ENCODE results near the gene STMN3.
"Not testable (repeated sequence)": the region's sequence is repeated elsewhere in the genome, so short reads cannot be mapped to it uniquely, and the experiment has no call there.

The STMN3 gene

GRCh38 chr20:63618291-63618980 lies 34.8 kb downstream of the STMN3 start:
- TF ChIP-seq, protein P1, sequence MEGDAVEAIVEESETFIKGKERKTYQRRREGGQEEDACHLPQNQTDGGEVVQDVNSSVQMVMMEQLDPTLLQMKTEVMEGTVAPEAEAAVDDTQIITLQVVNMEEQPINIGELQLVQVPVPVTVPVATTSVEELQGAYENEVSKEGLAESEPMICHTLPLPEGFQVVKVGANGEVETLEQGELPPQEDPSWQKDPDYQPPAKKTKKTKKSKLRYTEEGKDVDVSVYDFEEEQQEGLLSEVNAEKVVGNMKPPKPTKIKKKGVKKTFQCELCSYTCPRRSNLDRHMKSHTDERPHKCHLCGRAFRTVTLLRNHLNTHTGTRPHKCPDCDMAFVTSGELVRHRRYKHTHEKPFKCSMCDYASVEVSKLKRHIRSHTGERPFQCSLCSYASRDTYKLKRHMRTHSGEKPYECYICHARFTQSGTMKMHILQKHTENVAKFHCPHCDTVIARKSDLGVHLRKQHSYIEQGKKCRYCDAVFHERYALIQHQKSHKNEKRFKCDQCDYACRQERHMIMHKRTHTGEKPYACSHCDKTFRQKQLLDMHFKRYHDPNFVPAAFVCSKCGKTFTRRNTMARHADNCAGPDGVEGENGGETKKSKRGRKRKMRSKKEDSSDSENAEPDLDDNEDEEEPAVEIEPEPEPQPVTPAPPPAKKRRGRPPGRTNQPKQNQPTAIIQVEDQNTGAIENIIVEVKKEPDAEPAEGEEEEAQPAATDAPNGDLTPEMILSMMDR (IDR thresholded peaks at IDR 0.05), result no peak
- TF ChIP-seq ZFX (IDR thresholded peaks at IDR 0.05; ENCODE audit: borderline replicate concordance), result no peak
- no peak overlapping the region for H3K27ac ChIP-seq

GRCh38 chr20:63617876-63618265 lies 35.4 kb downstream of the STMN3 start:
- no peak for TF ChIP-seq ZFX (IDR thresholded peaks at IDR 0.05; ENCODE audit: borderline replicate concordance)
- TF ChIP-seq, protein P1 (IDR thresholded peaks at IDR 0.05), result no peak
- H3K27ac ChIP-seq, result no peak overlapping the region

- H3K27ac ChIP-seq, result no peak overlapping the region
- no peak for TF ChIP-seq ZFX (IDR thresholded peaks at IDR 0.05; ENCODE audit: borderline replicate concordance)
- TF ChIP-seq, protein P1 (IDR thresholded peaks at IDR 0.05), result no peak
Observed at GRCh38 chr20:63617092-63617875, 35.9 kb downstream of the STMN3 start.

GRCh38 chr20:63613863-63614594 lies 39.2 kb downstream of the STMN3 start:
- TF ChIP-seq, protein P1 (IDR thresholded peaks at IDR 0.05), result peak; percentile 48
- not testable (repeated sequence) for H3K27ac ChIP-seq

DNA sequence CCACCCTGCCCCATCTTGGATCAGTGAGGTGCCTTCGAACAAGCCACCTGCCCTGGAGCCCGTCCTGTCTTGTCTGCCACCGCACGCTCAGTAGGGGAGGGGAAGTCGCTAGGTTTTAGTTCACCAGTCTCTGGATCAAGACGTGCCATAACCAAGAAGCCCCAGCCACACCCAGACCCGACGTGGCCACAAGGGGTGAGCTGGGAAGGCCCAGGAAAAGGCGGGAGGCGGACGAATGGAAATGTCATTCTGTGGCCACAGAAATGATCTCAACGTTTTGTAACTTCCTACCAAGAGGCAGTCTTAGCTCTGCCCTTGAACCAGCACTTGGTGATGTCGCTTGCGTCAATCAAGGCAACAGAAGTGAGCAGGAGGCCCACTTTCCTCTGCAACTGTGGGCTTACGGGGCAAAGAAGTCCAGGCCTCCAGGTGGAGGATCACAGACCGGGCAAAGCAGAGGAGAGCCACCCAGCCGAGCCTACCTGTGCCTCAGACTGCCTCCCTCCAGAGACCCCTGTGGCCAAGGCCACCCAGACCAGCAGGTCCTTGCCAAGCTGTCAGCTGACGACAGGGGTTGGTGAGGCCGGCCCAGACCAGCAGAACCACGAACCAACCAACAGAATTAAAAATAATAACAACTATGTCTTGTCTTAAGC lies 40.8 kb downstream of the STMN3 start:
- H3K27ac ChIP-seq, result no peak overlapping the region
- TF ChIP-seq ZFX (IDR thresholded peaks at IDR 0.05; ENCODE audit: borderline replicate concordance), result no peak
- TF ChIP-seq, protein P1 (IDR thresholded peaks at IDR 0.05), result no peak

DNA sequence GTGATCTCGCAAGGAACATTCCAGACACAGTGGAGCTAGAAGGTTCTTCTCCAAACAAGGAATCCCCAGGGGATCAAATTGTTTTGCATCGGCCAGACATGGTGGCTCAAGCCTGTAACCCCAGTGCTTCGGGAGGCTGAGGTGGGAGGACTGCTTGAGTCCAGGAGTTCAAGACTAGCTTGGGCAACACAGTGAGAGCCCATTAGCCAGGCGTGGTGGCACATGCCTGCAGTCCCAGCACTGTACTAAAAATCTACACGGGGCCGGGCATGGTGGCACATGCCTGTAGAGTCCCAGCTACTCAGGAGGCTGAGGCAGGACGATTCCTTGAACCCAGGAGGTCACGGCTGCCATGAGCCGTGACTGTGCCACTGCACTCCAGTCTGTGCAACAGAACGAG lies 41.6 kb downstream of the STMN3 start:
- no peak overlapping the region for H3K27ac ChIP-seq

More for the DNA sequence above, 41.6 kb downstream of the STMN3 start:
- TF ChIP-seq ZFX (IDR thresholded peaks at IDR 0.05; ENCODE audit: borderline replicate concordance), result no peak
- TF ChIP-seq, protein P1 (IDR thresholded peaks at IDR 0.05), result no peak
